Measurements from ENCODE around the gene TDRD9.
A peak's percentile ranks its signal among the peaks of the same experiment; 100 is the strongest.

The TDRD9 gene

GRCh38 chr14:104064003-104064402 is 135.7 kb downstream of the TDRD9 start:
- DNase-seq (ENCODE audit: insufficient read length, low spot score) (no peak), FAIRE-seq (no peak)

- FAIRE-seq (no peak), DNase-seq (ENCODE audit: insufficient read length, low spot score) (no peak)
Observed at GRCh38 chr14:104066279-104066678, 138.0 kb downstream of the TDRD9 start.

DNA sequence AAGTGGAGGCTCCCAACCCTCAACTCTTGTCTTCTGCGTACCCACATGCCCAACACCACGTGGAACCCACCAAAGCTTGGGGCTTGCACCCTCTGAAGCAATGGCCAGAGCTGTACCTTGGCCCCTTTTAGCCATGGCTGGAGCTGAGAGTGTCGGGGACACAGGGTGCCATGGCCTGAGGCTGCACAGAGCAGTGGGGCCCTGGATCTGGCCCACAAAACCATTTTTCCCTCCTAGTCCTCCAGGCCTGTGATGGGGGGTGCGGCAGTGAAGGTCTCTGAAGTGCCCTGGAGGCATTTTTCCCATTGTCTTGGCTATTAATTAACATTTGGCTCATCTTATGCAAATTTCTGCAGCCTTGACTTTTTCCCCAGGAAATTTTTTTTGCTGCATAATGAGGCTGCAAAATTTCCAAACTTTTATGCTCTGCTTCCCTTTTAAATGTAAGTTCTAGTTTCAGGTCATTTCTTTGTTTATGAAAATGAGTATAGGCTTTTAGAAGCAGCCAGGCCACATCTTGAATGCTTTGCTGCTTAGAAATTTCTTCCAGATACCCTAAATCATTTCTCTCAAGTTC is 138.6 kb downstream of the TDRD9 start:
- DNase-seq (ENCODE audit: insufficient read length, low spot score) = no peak
- no peak for FAIRE-seq

DNA sequence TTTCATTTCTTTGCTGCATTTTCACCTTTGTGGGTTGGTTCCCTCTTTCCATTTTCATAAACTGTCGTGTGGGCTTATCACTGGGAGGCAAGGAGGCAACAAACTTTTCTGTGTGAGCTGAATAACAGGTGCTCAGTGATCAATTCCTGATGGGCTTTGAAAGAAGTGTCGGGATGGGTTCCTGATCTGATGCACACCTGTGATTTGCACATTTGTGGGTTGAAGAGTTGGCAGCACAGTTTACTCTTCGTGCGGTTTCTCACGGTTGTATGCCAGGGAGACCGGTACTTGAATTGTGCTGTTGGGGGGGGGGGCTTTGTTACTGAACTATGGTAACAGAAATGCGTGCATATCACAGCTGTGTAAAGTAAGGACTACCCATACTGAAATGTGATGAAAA is 141.3 kb downstream of the TDRD9 start:
- FAIRE-seq = no peak

GRCh38 chr14:104072586-104072985 is 144.3 kb downstream of the TDRD9 start:
- FAIRE-seq (no peak), DNase-seq (ENCODE audit: insufficient read length, low spot score) (no peak)

More for the DNA sequence above, 141.3 kb downstream of the TDRD9 start:
- DNase-seq (ENCODE audit: insufficient read length, low spot score) = no peak

DNA sequence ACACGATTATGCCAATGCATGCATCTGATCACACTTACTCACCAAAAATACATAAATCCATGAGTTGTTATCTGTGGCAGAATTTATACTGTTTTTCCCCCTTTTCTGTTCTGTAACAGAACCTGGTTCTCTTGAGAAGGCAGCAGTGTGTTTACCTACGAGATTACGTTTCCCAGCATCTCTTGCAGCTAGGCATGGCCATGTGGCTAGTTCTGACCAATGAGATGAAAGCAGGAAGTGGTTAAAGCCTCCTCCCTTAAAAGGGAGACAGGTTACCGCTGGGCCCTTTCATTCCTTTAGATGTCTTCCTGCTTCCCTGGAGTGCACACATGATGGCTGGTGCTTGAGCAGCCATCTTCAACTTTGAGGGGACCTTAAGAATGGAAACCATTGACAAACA is 145.5 kb downstream of the TDRD9 start:
- no peak for DNase-seq (ENCODE audit: insufficient read length, low spot score)
- FAIRE-seq = no peak

- no peak for DNase-seq (ENCODE audit: insufficient read length, low spot score)
- no peak for FAIRE-seq
Observed at GRCh38 chr14:104075530-104076151, 147.4 kb downstream of the TDRD9 start.

DNA sequence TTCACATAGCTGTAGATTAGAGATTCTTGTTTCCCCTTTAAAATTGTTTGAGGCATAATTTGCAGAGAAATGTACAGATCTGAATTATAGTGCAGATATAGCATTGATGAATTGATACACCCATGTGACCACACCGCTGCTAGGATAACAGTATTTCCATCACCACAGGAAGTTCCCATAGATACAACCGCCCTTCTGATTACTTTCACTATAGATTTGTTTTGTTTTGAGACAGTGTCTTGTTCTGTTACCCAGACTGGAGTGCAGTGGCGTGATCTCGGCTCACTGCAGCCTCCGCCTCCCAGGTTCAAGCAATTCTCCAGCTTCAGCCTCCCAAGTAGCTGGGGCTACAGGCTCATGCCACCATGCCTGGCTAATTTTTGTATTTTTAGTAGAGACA is 148.5 kb downstream of the TDRD9 start:
- FAIRE-seq = no peak

DNA sequence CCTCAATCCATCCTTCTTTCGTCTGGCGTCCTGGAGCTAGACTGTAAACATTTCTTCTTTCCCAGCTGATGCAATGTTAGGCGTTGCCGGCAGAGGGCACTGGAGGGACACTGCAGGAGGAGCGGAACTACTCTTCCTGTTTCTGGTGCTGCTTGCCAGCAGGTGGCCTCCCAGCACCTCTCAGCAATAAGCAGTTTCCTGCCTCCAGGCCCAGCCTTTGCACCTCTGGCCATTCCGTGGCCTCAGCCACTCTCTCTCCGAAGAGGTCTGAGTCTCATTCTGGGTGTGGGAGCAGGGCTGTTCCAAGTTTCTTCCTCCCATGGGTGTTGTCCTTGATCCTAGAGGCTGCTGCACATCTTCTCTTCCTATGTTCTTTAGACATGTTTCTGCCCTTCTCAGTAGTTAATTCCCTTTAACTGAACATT is 149.8 kb downstream of the TDRD9 start:
- peak; percentile 99 for DNase-seq (ENCODE audit: insufficient read length, low spot score)
- peak; percentile 97 for FAIRE-seq

More for the DNA sequence above, 148.5 kb downstream of the TDRD9 start:
- DNase-seq (ENCODE audit: insufficient read length, low spot score) = no peak

DNA sequence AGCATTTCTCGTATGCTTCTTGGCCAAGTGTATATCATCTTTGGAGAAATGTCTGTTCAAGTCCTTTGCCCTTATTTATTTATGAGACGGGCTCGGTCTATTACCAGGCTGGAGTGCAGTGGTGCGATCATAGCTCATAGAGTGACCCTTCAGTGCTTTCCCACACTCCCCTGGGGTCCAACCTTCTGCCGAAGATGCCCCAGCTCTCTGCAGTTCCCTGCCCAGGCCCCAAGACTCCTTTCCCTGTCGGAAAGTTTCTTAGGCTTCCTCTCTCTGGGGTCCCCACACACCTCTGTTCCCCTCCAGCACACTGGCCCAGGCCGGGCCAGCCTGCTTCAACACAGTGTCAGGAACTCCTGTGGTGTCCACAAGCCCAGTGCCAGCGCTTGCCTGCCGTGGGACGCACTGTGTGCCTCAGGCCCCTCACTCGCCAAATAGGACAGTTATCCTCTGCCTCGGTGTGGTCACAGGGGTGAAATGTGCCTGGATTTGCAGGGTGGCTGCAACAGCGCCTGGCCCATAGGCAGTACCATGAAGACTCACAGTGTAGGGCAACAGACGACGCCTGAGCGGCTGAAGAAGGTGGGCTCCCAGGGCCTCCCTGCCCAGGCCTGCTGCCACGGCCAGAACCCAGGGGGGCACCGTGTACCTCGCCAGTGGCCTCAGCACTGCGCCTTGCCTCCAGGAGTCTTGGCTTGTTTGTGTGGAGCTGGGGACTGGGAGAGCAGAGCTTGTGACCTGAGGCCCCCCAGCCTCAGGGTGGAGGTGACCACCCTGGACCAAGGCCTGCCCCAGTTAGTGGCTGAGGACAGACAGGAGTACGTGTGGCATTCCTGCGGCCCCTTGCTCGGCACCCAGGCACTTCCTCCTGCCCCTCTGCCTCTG is 152.4 kb downstream of the TDRD9 start:
- FAIRE-seq (no peak), DNase-seq (ENCODE audit: insufficient read length, low spot score) (no peak)

DNA sequence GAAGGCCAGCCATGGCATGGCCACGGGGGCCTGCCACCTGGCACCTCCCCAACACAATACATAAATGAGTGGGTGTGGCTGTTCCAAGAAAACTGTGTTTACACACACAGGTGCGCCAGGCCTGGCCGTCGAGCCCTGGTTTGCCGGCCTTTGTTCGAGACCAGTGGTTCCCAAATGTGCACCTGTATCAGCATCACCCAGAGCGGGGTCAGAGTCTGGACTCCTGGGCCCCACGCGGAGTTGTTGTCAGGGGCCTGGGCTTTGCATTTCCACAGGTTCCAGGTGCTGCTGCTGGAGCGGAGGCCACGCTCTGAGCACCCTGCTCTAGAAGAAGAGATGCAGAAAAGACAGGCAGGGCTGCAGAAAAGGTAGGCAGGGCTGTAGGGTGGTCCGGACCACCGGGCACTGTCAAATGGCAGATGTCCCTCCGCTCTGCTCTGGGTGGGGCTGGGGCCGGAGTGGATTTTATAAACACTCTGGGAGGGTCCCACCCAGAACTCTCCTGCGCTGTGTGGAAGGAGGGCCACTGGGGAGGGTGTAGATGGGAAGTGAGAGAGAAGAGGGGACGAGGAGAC is 153.1 kb downstream of the TDRD9 start:
- no peak for DNase-seq (ENCODE audit: insufficient read length, low spot score)
- no peak for FAIRE-seq

- DNase-seq (ENCODE audit: insufficient read length, low spot score) (peak; percentile 4), FAIRE-seq (no peak)
Observed at GRCh38 chr14:104081951-104082464, 153.8 kb downstream of the TDRD9 start.

GRCh38 chr14:104082807-104083206 is 154.6 kb downstream of the TDRD9 start:
- FAIRE-seq = no peak
- peak; percentile 1 for DNase-seq (ENCODE audit: insufficient read length, low spot score)

- peak; percentile 16 for DNase-seq (ENCODE audit: insufficient read length, low spot score)
- FAIRE-seq = no peak
Observed at GRCh38 chr14:104084251-104085002, 156.2 kb downstream of the TDRD9 start.

GRCh38 chr14:104085032-104085888 is 157.0 kb downstream of the TDRD9 start, which contains the start of gene ASPG:
TSS of gene ASPG (plus strand) at chr14:104085700. CDS start at chr14:104085771, 71 bp downstream.
- peak; percentile 45 for DNase-seq (ENCODE audit: insufficient read length, low spot score)
- FAIRE-seq = no peak

GRCh38 chr14:104085889-104086201 is 157.6 kb downstream of the TDRD9 start:
- FAIRE-seq (no peak), DNase-seq (ENCODE audit: insufficient read length, low spot score) (peak; percentile 5)

- FAIRE-seq (no peak), DNase-seq (ENCODE audit: insufficient read length, low spot score) (no peak)
Observed at GRCh38 chr14:104086210-104086660, 158.0 kb downstream of the TDRD9 start.

DNA sequence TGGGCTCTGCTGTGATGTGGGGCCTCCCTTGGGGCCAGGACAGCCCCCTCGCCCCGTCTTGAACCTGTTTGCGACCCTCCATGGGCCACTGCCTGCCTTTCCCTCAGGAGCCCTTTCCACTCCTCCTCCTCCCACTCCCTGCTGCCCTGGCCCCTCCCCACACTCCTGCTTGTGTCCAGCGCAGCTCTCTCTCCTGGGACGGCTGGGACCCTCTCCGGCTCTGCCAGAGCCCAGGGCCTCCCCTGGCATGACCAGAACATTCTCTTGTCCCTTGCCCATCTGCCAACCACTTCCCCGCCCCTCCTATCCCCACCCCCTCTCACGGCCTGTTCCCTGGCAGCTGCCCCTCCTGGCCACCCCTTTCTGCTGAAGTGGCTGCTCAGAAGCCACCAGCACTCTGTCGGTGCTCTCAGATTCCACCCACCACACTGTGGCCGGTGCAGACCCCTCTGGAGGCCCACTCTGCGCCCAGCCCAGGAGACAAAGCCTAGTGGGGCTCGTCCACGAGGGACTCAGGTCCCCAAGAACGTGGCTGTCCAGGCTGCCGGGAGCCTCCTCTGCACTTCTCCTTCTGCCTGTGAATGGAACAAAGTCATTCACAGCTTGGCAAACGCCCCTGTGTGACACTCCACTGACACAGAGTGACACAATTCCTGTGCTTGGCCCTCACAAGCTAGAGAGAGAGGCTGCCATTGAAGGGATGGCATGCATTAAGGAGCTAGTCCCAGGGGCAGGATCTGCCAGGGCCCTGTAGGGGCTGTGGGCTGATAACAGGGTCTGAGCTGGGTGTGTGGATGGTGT is 158.6 kb downstream of the TDRD9 start:
- DNase-seq (ENCODE audit: insufficient read length, low spot score) = no peak
- no peak for FAIRE-seq

GRCh38 chr14:104087505-104087904 is 159.2 kb downstream of the TDRD9 start:
- no peak for DNase-seq (ENCODE audit: insufficient read length, low spot score)

More at GRCh38 chr14:104087505-104087904, 159.2 kb downstream of the TDRD9 start:
- no peak for FAIRE-seq

All from GM19239 (cell line).